Central memory CD8-positive, alpha-beta T cell (primary cell): Measurements from ENCODE around the gene KCNAB2.

Experiments used
- ATAC-seq: fragments of 150-1000 bp; cut with Tn5 transposase; replicated peaks from 2 replicates; pipeline ENCODE4 v1.10.0; 2022; ENCODE audit warnings: mild to moderate bottlenecking, moderate FRiP score, moderate number of reproducible peaks; ENCODE audit not compliant: poor library complexity, severe bottlenecking; ENCODE audit errors: extremely low read depth
- DNase-seq, 2 donors: peaks; one replicate each; pipeline ENCODE4 v3.0.0; 2021; ENCODE audit warnings: low spot score in 2 of 2
- H3K27ac Mint-ChIP-seq: one replicate; pipeline ENCODE4 v1.8.0; 2022; ENCODE audit warnings: low read depth, mild to moderate bottlenecking, moderate library complexity, mixed read lengths
- H3K27me3 Mint-ChIP-seq: one replicate; pipeline ENCODE4 v1.8.0; 2022; ENCODE audit warnings: mixed read lengths
- H3K36me3 Mint-ChIP-seq: one replicate; pipeline ENCODE4 v1.8.0; 2022; ENCODE audit warnings: mild to moderate bottlenecking, moderate library complexity, mixed read lengths; ENCODE audit not compliant: insufficient read depth
- H3K4me1 Mint-ChIP-seq: one replicate; pipeline ENCODE4 v1.8.0; 2022; ENCODE audit warnings: mixed read lengths
- H3K4me3 Mint-ChIP-seq: one replicate; pipeline ENCODE4 v1.8.0; 2022; ENCODE audit warnings: mild to moderate bottlenecking, moderate library complexity, mixed read lengths
- H3K9me3 Mint-ChIP-seq: one replicate; pipeline ENCODE4 v1.8.0; 2022; ENCODE audit warnings: mixed read lengths

The KCNAB2 gene

DNA sequence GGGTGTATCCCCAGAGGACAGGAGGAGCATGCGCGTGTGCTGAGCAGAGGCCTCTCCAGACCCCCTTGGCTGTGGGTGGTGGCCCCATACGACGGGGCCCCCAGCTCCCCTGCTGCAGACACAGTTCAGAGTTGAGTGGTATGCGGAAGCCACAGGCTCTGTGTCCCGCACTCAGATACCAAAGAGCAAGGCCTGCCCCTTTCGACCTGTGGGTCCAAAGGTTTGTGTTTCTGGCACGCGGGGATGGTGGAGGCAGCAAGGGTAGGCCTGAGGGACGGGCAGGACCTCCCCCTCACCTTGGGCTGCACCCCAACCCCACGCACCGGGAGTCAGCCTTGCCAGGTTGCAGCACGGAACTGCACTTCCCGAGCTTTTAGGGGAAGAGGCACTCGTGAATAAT lies at the start of gene KCNAB2:
KCNAB2 (plus strand) TSS at position 328 of the 400 bp plus-strand sequence. CDS start 5,649 bp downstream, outside the sequence.
- ATAC-seq (no peak), DNase-seq (no peak)
- Mint-ChIP-seq H3K36me3 (peaks cover 13% of the 10 kb centered on the region), H3K4me3 (no peak within 1 kb of the TSS), H3K27me3 (no peaks in the 10 kb centered on the region), H3K9me3 (no peaks in the 10 kb centered on the region), H3K4me1 (peaks cover 33% of the 10 kb centered on the region), H3K27ac (peak within 1 kb of the TSS; percentile 80)

DNA sequence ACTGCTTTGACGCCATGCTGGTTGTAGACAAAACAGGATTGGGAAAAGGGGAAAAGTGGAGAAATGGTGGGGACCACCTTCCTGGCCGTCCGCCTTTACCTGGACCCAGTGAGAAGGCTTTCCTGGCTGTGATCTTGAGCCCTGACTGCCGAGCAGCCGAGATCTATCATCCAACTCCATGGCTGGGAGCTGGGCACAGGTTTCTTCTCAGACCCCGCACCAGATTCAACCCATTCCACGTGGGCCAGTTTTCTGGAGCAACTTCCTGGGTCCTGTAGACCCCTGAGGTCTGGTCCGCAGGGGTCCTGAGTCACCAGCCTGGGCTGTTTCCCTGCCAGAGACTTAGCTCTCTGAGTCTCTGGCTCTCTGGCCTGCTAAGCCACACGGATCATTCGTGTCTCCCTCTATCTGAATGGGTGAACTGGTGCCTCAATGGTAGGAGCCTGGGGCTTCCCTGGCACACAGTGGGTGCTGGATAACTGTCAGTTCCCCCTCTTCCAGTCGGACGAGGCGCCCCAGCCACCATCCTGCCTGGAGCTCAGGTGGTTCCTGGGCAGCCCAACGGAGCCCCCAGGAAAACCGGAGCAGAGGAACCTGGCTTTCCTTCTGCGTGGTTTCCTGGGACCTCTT lies 48.9 kb upstream of the KCNAB2 start:
- no peaks in the 10 kb centered on the region for H3K27me3 Mint-ChIP-seq
- ATAC-seq (no peak), DNase-seq (no peak)
- no peak overlapping the region for H3K4me3 Mint-ChIP-seq
- H3K36me3 Mint-ChIP-seq = peaks cover 19% of the 10 kb centered on the region
- peaks cover 74% of the 10 kb centered on the region for H3K4me1 Mint-ChIP-seq
- no peaks in the 10 kb centered on the region for H3K9me3 Mint-ChIP-seq
- H3K27ac Mint-ChIP-seq = peak overlapping the region; percentile 87

DNA sequence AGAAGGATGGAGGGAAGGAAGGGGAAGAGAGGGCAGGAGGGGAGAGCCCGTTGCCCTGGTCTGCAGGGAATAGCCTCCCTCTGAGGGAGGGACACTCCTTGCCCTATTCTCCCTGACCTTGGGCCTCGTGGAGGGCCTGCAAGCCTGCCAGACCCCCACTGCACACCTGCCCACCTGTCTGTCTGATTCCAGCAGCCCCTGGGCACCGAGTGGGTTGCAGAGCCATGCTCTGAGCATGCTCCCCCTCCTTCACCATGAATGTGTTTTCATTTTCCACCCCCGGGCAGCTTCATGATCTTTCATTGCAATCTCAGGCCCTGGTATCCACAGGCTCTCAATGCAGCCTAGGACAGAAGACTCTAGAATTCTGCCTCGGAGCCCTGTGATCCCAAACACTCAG lies 48.4 kb upstream of the KCNAB2 start:
- no peak for DNase-seq
- peaks cover 76% of the 10 kb centered on the region for H3K4me1 Mint-ChIP-seq
- peak overlapping the region; percentile 87 for H3K27ac Mint-ChIP-seq
- no peaks in the 10 kb centered on the region for H3K27me3 Mint-ChIP-seq
- no peak overlapping the region for H3K4me3 Mint-ChIP-seq
- no peaks in the 10 kb centered on the region for H3K9me3 Mint-ChIP-seq
- H3K36me3 Mint-ChIP-seq = peaks cover 15% of the 10 kb centered on the region
- ATAC-seq = no peak

DNA sequence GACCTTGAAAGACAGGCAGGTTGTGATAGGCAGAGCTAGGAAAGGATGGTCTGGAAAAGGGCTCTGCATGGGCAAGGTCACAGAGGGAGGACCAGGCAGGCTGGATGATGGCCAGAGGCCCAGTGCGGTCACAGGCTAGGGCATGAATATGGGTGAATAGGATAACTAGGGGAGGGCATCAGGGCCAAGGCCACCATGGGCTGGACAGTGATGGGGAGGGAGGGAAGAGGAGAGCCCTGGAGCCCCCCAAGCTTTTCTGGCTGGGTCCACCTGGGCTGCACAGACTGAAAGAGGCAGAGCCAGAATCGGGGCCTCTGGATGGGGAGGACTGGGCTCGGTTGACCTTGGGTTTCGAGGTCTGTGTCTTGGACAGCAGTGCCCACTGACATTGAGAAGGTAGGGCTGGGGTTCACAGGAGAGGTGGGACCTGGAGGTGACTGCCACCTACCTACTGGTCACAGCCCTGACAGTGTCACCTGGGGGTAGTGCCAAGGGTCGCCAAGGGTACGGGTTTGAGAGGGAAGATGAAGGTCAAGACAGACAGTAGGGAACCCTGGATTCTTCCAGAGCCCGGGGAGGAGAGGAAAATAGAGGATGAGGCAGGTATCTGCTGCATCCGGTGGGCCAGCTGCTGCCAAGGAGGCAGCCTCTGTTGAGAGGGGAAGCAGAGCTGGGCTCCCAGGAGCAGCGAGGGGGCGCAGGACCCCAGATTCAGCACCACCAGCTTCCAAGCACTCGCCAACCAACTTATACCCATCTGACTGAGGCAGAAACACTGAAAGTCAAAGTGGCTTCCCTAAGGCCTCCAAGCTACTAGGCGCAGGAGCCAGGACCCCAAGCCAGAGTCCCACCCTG lies 47.4 kb upstream of the KCNAB2 start:
- H3K36me3 Mint-ChIP-seq = peaks cover 14% of the 10 kb centered on the region
- H3K9me3 Mint-ChIP-seq = no peaks in the 10 kb centered on the region
- H3K4me1 Mint-ChIP-seq = peaks cover 76% of the 10 kb centered on the region
- peak overlapping the region; percentile 87 for H3K27ac Mint-ChIP-seq
- DNase-seq (no peak), ATAC-seq (no peak)
- H3K4me3 Mint-ChIP-seq = peak overlapping the region; percentile 14
- no peaks in the 10 kb centered on the region for H3K27me3 Mint-ChIP-seq

DNA sequence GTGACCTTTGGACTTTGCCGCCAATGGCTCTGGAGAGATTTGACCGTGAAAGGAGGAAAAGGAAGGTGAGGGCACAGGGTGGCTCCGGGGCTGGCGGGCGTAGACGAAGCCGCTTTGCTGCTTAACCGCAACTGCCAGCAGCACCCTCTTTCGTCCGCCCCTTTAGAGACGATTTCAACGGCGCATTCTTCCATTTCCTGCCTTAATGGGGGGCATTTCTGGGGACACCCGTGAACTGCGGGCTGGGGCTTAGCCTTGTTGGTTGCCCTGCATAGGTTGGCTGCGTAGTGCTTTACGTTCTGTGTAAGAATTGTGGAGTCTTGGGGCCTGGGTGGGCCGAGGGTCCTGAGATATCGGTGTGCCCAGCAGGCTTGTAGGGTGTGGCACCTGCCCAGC lies 46.8 kb upstream of the KCNAB2 start:
- ATAC-seq (no peak), DNase-seq (no peak)
- Mint-ChIP-seq H3K27me3 (no peaks in the 10 kb centered on the region), H3K4me3 (peak overlapping the region; percentile 54), H3K4me1 (peaks cover 72% of the 10 kb centered on the region), H3K9me3 (no peaks in the 10 kb centered on the region), H3K36me3 (peaks cover 10% of the 10 kb centered on the region), H3K27ac (no peak overlapping the region)

DNA sequence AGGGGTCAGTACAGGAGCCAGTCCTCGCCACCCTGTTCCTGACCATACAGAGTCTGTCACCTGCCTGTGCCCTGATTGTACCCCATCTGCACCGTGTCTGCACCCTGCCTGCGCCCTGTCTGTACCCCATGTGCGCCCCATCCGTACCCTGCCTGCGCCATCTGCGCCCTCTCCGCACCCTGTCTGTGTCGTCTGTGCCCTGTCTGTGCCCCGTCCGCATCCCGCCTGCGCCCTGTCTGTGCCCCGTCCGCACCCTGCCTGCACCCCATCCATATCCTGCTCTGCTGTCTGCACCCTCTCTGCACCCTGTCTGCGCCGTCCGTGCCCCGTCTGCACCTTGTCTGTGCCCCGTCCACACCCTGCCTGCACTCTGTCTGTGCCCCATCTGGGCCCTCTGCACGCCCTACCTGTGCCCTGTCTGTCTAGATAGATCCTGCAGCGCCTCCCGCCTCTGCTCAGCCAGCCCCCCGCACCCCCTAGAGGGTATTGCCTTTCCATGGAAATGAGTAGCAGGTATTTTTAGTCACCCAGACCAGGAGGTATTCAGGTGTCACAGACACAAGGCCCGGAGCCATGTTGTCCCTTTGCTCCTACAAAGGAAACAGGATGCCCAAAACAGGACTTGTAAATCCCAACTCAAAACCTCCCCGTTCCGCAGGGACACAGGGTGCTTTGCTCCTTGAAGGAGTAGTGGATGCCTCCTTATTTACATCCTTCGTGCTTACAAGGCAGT lies 45.8 kb upstream of the KCNAB2 start:
- Mint-ChIP-seq H3K9me3 (no peaks in the 10 kb centered on the region), H3K4me1 (peaks cover 63% of the 10 kb centered on the region)
- DNase-seq = no peak

DNA sequence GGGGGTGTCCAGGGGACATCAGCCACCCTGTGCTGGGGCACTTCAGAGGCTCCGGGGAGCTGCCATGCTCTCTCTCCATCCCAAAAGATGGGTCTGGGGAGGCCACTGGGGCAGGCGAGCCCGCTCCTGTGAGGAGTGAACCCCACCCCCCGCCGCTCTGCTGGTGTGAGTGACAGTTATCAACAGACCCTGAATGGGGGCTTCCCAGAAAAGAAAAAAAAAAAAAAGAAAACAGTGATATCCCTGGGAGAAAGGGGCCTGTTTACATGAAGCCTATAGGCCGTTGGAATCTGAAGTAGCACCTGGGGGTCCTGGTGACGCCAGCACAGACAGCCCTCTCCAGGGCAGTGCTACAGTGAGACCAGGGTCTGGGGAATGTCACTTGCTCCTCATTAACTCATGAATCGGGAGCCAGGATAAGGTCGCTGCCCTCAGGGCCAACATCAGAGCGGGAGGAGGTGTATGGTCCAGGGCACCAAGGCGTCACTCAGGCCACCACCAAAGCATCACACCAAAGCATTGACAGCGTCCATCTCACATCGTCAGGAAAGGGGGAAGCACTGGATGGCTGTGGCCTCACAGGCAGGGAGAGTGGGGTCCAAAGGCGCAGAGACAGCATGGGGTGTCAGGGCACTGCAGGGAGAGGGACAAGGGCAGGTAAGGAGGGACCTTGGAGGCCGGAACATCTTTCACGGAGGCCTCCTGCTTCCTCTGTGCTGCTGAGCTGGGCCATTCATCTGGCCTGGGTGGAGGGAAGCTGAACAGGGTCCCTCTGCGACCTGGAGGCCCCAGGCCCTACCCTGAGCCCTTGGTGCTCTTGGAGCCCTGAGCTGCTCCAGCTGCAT lies 45.0 kb upstream of the KCNAB2 start:
- Mint-ChIP-seq H3K27me3 (no peaks in the 10 kb centered on the region), H3K4me3 (no peak overlapping the region), H3K27ac (peak overlapping the region; percentile 47), H3K9me3 (no peaks in the 10 kb centered on the region), H3K4me1 (peaks cover 57% of the 10 kb centered on the region), H3K36me3 (peaks cover 8% of the 10 kb centered on the region)
- ATAC-seq = no peak
- DNase-seq = no peak

More for the DNA sequence above, 45.8 kb upstream of the KCNAB2 start:
- H3K27ac Mint-ChIP-seq = peak overlapping the region; percentile 47
- no peak for ATAC-seq
- H3K27me3 Mint-ChIP-seq = no peaks in the 10 kb centered on the region
- peaks cover 6% of the 10 kb centered on the region for H3K36me3 Mint-ChIP-seq
- H3K4me3 Mint-ChIP-seq = no peak overlapping the region

DNA sequence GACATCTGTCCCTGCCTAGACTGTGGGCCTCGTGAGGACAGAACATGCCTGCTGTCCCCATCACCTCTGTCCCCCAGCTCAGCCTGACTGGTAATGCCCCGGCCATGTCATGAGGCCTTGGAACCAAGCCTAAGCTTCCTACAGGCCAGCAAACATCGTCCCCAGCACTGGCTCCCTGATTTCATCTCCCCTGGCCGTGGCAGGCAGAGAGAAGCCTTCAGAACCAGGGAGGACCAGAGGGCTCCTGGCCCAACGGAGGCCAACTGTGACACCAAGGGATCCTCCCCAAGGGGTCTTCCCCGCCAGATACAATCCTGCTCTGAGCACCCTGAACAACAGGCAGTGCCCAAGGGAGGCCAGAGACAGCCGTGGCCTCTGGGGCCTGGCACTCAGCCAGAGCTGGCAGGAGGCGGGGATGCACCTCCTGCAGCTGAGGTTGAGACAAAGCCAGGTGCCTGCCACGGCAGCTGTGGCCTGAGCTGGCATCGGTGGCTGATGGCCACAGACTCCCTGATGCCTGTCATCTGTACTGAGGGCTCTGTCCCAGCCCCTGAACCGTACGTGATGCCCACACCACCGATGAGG lies 43.6 kb upstream of the KCNAB2 start:
- DNase-seq (no peak), ATAC-seq (no peak)
- H3K27me3 Mint-ChIP-seq = no peaks in the 10 kb centered on the region
- H3K4me1 Mint-ChIP-seq = peaks cover 54% of the 10 kb centered on the region
- no peak overlapping the region for H3K27ac Mint-ChIP-seq
- peaks cover 8% of the 10 kb centered on the region for H3K36me3 Mint-ChIP-seq
- H3K9me3 Mint-ChIP-seq = no peaks in the 10 kb centered on the region
- no peak overlapping the region for H3K4me3 Mint-ChIP-seq

DNA sequence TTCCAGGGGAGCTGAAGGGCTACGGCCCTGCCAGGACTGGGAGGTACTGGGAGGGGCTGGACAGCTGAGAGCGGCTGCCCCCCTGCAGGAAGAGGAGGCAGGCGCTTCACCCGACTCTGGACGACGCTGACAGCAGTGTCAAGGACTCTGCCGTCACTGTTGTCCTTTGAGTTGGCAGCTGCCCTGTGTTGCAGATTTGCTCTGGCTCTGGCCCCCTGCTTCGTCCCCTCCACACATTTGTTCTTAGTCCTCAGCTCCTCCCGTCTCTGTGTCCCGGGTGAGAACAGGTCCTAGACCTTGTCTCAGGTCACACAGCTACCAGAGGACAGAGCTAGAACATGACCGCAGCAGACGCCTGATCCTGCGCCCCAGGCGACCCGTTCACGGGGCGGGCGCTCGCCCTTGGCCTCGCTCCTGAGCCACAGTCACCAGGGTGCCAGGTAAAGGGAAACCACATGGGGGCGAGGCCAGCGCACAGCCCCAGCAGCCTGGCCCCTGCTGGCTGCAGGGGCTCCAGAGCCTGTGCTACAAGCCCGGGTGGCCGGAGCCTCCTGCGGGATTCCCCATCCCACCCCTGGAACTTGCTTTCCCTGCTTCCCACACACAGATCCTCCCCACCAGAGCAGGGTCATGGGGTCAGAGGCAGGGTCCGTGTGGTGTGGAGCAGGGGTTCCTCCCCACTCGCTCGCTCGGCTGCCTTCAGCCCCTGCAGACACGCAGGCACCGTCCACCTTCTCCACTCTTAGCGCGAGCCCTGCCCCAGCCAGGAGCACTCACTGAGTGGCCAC lies 42.8 kb upstream of the KCNAB2 start:
- peaks cover 52% of the 10 kb centered on the region for H3K4me1 Mint-ChIP-seq
- H3K9me3 Mint-ChIP-seq = no peaks in the 10 kb centered on the region
- H3K4me3 Mint-ChIP-seq = no peak overlapping the region
- peak overlapping the region; percentile 64 for H3K27ac Mint-ChIP-seq
- ATAC-seq (no peak), DNase-seq (no peak)
- H3K36me3 Mint-ChIP-seq = peaks cover 8% of the 10 kb centered on the region
- no peaks in the 10 kb centered on the region for H3K27me3 Mint-ChIP-seq

DNA sequence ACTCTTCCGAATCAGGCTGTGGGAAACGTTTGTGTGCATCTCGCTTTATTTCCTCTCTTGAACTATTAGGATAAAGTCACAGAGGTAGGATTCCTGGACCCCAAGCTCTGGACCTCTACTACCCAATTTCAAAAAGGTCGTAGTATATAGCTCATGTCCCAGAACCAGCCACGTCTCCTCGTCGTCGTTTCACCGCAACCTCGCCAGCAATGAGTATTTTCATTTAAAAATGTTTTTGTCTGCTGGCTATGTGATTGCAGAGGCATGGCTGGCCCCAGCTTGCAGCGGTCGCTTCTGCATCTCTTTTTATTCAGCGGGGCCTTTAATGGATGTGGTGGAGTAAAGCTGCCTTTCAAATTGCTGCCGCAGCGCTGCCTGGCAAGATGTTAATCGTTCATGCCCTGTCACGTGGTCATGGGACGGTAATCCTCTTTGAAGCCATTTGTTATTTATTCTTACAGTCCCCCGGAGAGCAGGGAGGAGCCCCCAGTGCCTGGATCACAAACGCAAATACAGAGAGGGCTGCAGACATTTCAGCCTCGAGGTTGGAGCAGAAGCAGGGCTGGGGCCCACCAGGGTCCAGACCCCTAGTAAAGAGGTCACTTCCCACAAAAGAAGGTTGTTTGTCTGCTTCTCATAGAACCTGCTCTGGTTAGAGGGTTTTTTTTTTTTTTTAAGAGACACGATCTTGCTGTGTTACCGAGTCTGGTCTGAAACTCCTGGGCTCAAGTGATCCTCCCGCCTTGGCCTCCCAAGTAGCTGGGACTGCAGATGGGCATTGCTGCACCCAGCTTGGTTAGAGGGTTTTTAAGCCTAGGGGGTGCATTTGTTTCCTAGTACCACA lies 41.9 kb upstream of the KCNAB2 start:
- no peak overlapping the region for H3K27ac Mint-ChIP-seq
- H3K4me1 Mint-ChIP-seq = peaks cover 44% of the 10 kb centered on the region
- H3K9me3 Mint-ChIP-seq = no peaks in the 10 kb centered on the region
- no peak overlapping the region for H3K4me3 Mint-ChIP-seq
- no peaks in the 10 kb centered on the region for H3K27me3 Mint-ChIP-seq
- ATAC-seq (no peak), DNase-seq (no peak)
- peaks cover 8% of the 10 kb centered on the region for H3K36me3 Mint-ChIP-seq
